HepG2 (cell line): Measurements from ENCODE around the gene ZNF443. TPM values are rescaled to one million over a fixed set of nuclear protein-coding genes. Genes with fewer than 3 reads are reported as not detected.

Experiments used
- CREM ChIP-seq, 2 experiments: sonication (generic) in 1 of 2; formaldehyde crosslinking in 1 of 2; IDR thresholded peaks; 2 replicates each; pipeline versions ENCODE4 v1.4.0 to v1.6.1; 2016 to 2020; ENCODE audit warnings: antibody characterized with exemption in 1 of 2, mild to moderate bottlenecking in 1 of 2, missing genetic modification reagents in 1 of 2
- FOXM1 ChIP-seq: sonication (generic); formaldehyde crosslinking; IDR thresholded peaks from 2 replicates; pipeline ENCODE4 v1.5.0; 2020; ENCODE audit warnings: missing genetic modification reagents
- IRX3 ChIP-seq: sonication (generic); formaldehyde crosslinking; IDR thresholded peaks from 2 replicates; pipeline ENCODE4 v1.8.1; 2023; ENCODE audit warnings: mild to moderate bottlenecking, low read depth, missing genetic modification reagents, borderline replicate concordance
- NFE2 ChIP-seq: sonication (generic); formaldehyde crosslinking; IDR thresholded peaks from 2 replicates; pipeline ENCODE4 v1.4.0; 2020; ENCODE audit warnings: missing genetic modification reagents
- NPAS2 ChIP-seq: sonication (generic); formaldehyde crosslinking; IDR thresholded peaks from 2 replicates; pipeline ENCODE4 v1.8.0; 2022; ENCODE audit warnings: mild to moderate bottlenecking, missing genetic modification reagents, borderline replicate concordance
- NRL ChIP-seq: sonication (generic); formaldehyde crosslinking; IDR thresholded peaks from 2 replicates; pipeline ENCODE4 v1.5.0; 2020; ENCODE audit warnings: missing genetic modification reagents, mild to moderate bottlenecking, moderate library complexity, borderline replicate concordance
- PLSCR1 ChIP-seq: sonication (generic); formaldehyde crosslinking; IDR thresholded peaks from 2 replicates; pipeline ENCODE4 v1.5.0; 2020; ENCODE audit warnings: missing genetic modification reagents, mild to moderate bottlenecking, borderline replicate concordance
- TAF1 ChIP-seq: sonication (generic); formaldehyde crosslinking; IDR thresholded peaks from 2 replicates; pipeline ENCODE4 v1.4.0; 2020; ENCODE audit warnings: missing genetic modification reagents
- TBX2 ChIP-seq: sonication (generic); formaldehyde crosslinking; IDR thresholded peaks from 2 replicates; pipeline ENCODE4 v1.5.0; 2020; ENCODE audit warnings: missing genetic modification reagents, mild to moderate bottlenecking, borderline replicate concordance
- TCF12 ChIP-seq, 2 experiments: fragments of 450-650 bp in 1 of 2; sonication (generic) in 1 of 2; formaldehyde crosslinking in 1 of 2; IDR thresholded peaks; 2 replicates each; pipeline versions ENCODE4 v1.6.1 to v1.8.0; 2017 to 2022; ENCODE audit warnings: antibody characterized with exemption in 1 of 2, mild to moderate bottlenecking in 1 of 2, missing genetic modification reagents in 1 of 2, moderate library complexity in 1 of 2
- TFE3 ChIP-seq: IDR thresholded peaks from 2 replicates; pipeline ENCODE4 v1.6.1; 2016
- U2AF2 ChIP-seq: fragments of 200-400 bp; formaldehyde crosslinking; IDR thresholded peaks from 2 replicates; pipeline ENCODE4 v1.6.1; 2017; ENCODE audit warnings: low read depth, mild to moderate bottlenecking, low read length
- YY1 ChIP-seq: IDR thresholded peaks from 2 replicates; pipeline ENCODE4 v1.6.1; 2011; ENCODE audit warnings: low read length, low read depth, moderate library complexity, mild to moderate bottlenecking; ENCODE audit not compliant: insufficient read depth, insufficient replicate concordance
- ZNF101 ChIP-seq: sonication (generic); formaldehyde crosslinking; IDR thresholded peaks from 2 replicates; pipeline ENCODE4 v1.4.0; 2020; ENCODE audit warnings: mild to moderate bottlenecking, low read depth, missing genetic modification reagents, borderline replicate concordance
- ZNF124 ChIP-seq: sonication (generic); formaldehyde crosslinking; IDR thresholded peaks from 2 replicates; pipeline ENCODE4 v1.4.0; 2020; ENCODE audit warnings: missing genetic modification reagents
- ZNF335 ChIP-seq: sonication (generic); formaldehyde crosslinking; IDR thresholded peaks from 2 replicates; pipeline ENCODE4 v1.4.0; 2020; ENCODE audit warnings: missing genetic modification reagents
- ZNF550 ChIP-seq: sonication (generic); formaldehyde crosslinking; IDR thresholded peaks from 2 replicates; pipeline ENCODE4 v1.4.0; 2020; ENCODE audit warnings: mild to moderate bottlenecking, missing genetic modification reagents, borderline replicate concordance
- ZNF598 ChIP-seq: sonication (generic); formaldehyde crosslinking; IDR thresholded peaks from 2 replicates; pipeline ENCODE4 v1.5.1; 2020; ENCODE audit warnings: mild to moderate bottlenecking, missing genetic modification reagents, borderline replicate concordance
- ZNF614 ChIP-seq: IDR thresholded peaks from 2 replicates; pipeline ENCODE4 v1.6.1; 2018; ENCODE audit warnings: missing biosample characterization, missing genetic modification reagents, inconsistent platforms, borderline replicate concordance
- ZSCAN20 ChIP-seq: sonication (generic); formaldehyde crosslinking; IDR thresholded peaks from 2 replicates; pipeline ENCODE4 v1.4.0; 2020; ENCODE audit warnings: missing genetic modification reagents, mild to moderate bottlenecking, borderline replicate concordance
- ZSCAN25 ChIP-seq: sonication (generic); formaldehyde crosslinking; IDR thresholded peaks from 2 replicates; pipeline ENCODE4 v1.8.0; 2022; ENCODE audit warnings: mild to moderate bottlenecking, missing genetic modification reagents
- polyA plus RNA-seq, 8 experiments: library from polyadenylated mRNA; depleted of rRNA in 3 of 8; stranded (reverse) in 7 of 8; unstranded in 1 of 8; fragments of >200 nt; fragmentation: Illumina TruSeq in 4 of 8; extraction: Trizol in 4 of 8; gene quantifications; 2 replicates each; pipeline versions ENCODE4 v1.2.1 to v1.2.3, GENCODE V29; 2011 to 2016; ENCODE audit warnings: low read depth in 4 of 8, missing spikeins in 1 of 8, mixed read lengths in 1 of 8; ENCODE audit not compliant: insufficient read depth in 1 of 8
- total RNA-seq, 5 experiments: library from RNA; depleted of rRNA; stranded (reverse); fragments of >200 nt; fragmentation: Illumina TruSeq; extraction: Trizol; gene quantifications; 2 replicates each; pipeline ENCODE4 v1.2.3, GENCODE V29; 2016; ENCODE audit warnings: low read depth in 1 of 5

ZNF443 gene
- total and polyA plus RNA-seq, 2 of the 13 experiments (the other 11 are each of a cell fraction or from before 2014, with no cell fraction given) = 3.6 to 19.0 TPM

DNA sequence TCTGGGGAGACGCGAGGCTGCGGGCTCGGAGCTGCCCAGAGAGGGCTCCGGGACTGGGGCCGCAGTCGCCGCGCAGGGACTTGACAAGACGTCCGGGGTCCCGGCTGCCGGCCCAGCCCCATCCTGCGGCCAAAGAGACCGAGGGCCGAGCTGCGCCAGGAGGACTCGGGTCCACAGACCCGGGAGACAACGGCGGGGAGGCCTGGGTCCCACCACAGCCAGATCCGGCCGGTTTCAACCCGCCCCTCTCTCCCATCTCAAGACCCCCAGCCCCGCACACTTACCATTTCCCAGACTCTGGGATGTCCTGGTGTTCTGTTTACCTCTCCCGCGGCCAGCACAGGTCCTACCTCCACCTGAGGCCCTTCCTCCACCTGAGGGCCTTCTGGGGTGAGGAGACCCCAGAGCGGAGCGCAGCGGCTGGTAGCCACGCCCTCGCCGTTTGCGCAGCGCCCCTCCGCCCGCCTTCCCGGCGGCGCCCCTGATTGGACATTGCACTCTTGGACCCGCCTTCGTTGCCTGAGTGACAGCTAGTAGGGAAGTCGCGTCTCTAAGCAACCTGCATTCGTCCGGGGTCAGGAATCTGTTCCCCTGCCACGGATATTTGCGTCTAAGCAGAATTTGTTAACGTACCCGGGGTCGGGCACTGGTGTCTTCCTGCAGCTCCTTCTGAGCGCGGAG is 43.7 kb upstream of the ZNF443 start, which contains the start of gene ZNF709 (continued):
- 0 out of 2 replicates have a peak, but pooled peaks have one; percentile 56 for TF ChIP-seq ZNF614 (CRISPR knock-in tag)
- no peak for TF ChIP-seq PLSCR1 (CRISPR knock-in tag)
- no peak for TF ChIP-seq U2AF2
- TF ChIP-seq ZSCAN20 (CRISPR knock-in tag) = no peak
- TF ChIP-seq NFE2 (CRISPR knock-in tag) = no peak; the same call in 1 of the 2 replicates
- TF ChIP-seq CREM (IDR thresholded peaks at IDR 0.05) = no peak
- no peak for TF ChIP-seq CREM (CRISPR knock-in tag; IDR thresholded peaks at IDR 0.05)
- peak; percentile 66 for TF ChIP-seq ZNF335 (CRISPR knock-in tag)
- TF ChIP-seq TBX2 (CRISPR knock-in tag) = no peak
- TF ChIP-seq NPAS2 (CRISPR knock-in tag) = no peak
- TF ChIP-seq TAF1 (CRISPR knock-in tag) = peak; percentile 82
- TF ChIP-seq ZNF101 = no peak
- TF ChIP-seq ZNF550 (CRISPR knock-in tag) = no peak
- no peak for TF ChIP-seq FOXM1
- TF ChIP-seq IRX3 = no peak
- TF ChIP-seq ZNF598 (CRISPR knock-in tag) = no peak
- no peak for TF ChIP-seq TCF12 (IDR thresholded peaks at IDR 0.05)
- TF ChIP-seq TCF12 (CRISPR knock-in tag; IDR thresholded peaks at IDR 0.05) = no peak
- no peak for TF ChIP-seq YY1
- TF ChIP-seq TFE3 (CRISPR knock-in tag) = no peak
- no peak for TF ChIP-seq ZNF124 (CRISPR knock-in tag)
- TF ChIP-seq NRL (CRISPR knock-in tag) = no peak
- TF ChIP-seq ZSCAN25 (CRISPR knock-in tag) = no peak
